ENCODE measurements around the gene RNF145. TPM values are rescaled to one million over a fixed set of nuclear protein-coding genes. Genes with fewer than 3 reads are reported as not detected.

RNF145 gene
- total RNA-seq, 4 donors from 2014 or later = 39.7 to 56.4 (median 53.1) TPM

DNA sequence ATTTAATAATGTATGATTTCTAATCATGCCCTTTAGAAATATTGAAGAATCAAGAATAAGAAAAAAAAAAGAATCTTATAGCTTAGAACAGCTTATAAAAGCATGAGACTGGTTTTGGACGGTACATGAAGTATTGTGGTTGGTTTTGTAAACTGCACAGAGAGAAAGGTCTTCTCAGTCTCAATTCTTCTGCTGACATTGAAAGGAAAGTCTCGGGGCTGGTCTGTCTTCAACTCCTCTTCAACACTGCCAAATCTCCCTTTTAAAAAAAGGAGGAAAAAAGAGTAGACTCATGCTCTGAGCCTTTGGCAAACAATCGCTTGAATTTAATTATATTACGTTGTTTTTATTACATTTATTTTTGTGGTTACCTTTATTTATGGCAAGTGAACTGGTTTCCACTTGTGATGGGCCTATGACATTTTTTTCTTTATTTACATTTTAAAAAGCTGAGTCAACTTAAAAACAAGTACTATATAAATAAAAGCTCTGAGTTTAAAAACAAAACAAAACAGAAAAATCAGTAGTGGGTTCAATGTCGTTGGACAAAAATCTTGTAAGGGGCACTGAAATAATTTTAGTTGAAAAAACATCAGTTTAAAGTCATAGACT is 76.8 kb downstream of the RNF145 start:
- DNase-seq (ENCODE audit: low spot score) (no peak), ATAC-seq (ENCODE audit: low FRiP score) (no peak)
- TF ChIP-seq, protein P1, sequence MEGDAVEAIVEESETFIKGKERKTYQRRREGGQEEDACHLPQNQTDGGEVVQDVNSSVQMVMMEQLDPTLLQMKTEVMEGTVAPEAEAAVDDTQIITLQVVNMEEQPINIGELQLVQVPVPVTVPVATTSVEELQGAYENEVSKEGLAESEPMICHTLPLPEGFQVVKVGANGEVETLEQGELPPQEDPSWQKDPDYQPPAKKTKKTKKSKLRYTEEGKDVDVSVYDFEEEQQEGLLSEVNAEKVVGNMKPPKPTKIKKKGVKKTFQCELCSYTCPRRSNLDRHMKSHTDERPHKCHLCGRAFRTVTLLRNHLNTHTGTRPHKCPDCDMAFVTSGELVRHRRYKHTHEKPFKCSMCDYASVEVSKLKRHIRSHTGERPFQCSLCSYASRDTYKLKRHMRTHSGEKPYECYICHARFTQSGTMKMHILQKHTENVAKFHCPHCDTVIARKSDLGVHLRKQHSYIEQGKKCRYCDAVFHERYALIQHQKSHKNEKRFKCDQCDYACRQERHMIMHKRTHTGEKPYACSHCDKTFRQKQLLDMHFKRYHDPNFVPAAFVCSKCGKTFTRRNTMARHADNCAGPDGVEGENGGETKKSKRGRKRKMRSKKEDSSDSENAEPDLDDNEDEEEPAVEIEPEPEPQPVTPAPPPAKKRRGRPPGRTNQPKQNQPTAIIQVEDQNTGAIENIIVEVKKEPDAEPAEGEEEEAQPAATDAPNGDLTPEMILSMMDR (IDR thresholded peaks at IDR 0.05) = no peak

DNA sequence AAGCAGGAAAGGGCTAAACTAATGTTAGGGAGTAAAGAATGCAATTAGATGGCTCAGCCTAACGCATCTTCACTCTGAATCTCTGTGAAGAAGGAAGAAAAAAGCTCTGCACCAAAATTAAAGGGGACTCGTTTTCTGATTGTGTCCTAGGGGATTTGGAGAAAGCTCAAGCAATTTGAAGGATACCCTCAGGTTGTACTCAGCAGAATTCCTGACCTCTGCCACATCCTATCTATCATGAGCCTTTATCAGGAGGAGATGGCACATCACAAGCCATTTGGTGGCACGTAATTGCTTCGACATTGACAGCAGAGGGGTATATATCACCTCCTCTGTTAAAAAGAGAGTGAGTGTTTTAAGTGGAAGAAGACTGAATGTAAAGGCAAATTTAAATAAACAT is 77.4 kb downstream of the RNF145 start:
- no peak for DNase-seq (ENCODE audit: low spot score)
- ATAC-seq (ENCODE audit: low FRiP score) = no peak
- TF ChIP-seq, protein P1 (IDR thresholded peaks at IDR 0.05) = no peak

DNA sequence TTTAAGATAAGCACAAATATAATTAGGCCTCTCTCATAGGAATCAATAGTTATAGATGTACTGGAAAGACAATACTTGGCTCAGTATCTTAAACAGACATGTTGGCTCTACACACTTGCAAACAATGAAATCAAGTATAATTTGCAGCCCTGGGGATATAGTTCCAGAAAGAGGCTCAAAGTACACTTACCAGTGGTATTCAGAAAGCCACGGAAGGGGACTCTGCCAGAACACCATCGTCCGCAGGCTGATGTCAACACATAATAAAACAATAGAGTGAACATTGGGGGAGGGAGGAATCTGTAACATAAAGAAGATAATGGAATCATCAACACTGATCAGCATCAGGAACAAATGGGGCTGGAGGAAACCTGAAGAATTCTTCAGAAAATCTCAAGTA is 78.5 kb downstream of the RNF145 start:
- DNase-seq (ENCODE audit: low spot score) (no peak), ATAC-seq (ENCODE audit: low FRiP score) (no peak)

DNA sequence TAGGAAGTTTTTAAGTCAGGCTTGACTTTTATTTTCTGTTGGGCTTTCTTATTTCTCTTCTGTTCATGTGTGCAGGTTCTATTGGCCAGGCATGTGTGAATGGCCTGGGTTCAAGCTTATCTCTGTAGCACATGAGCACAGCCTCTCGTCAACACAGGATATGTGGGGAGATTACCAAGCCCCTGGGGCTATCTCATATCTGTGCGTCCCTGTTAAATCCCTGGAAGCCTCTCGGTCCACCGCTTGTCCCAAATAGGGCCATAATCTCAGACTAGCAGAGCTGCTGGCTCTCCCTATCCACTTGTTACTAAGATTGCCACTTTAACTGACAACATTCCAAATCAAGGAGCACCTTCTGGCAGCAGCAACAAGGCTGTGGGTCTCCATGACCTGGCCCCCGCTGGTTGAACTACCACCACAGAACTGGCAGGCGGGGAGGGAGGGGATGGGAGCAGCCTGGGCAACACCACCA is 81.2 kb downstream of the RNF145 start:
- DNase-seq (ENCODE audit: low spot score) (no peak), ATAC-seq (ENCODE audit: low FRiP score) (no peak)
- TF ChIP-seq, protein P1 (IDR thresholded peaks at IDR 0.05) = no peak

More for the DNA sequence above, 78.5 kb downstream of the RNF145 start:
- TF ChIP-seq, protein P1 (IDR thresholded peaks at IDR 0.05) = no peak

DNA sequence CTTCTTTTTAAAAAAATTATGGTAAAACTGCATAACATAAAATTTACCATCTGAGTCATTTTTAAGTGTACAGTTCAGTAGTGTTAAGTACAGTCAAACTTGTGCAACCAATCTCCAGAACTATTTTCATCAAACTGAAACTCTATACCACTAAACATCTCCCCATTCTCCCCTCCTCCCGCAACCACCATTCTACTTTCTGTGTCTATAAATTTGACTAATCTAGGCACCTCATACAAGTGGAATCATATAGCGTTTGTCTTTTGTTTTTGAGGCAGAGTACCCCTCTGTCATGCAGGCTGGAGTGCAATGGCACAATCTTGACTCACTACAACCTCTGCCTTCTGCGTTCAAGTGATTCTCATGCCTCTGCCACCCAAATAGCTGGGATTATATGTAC is 85.7 kb downstream of the RNF145 start:
- no peak for DNase-seq (ENCODE audit: low spot score)
- ATAC-seq (ENCODE audit: low FRiP score) = no peak
- TF ChIP-seq, protein P1 (IDR thresholded peaks at IDR 0.05) = no peak

DNA sequence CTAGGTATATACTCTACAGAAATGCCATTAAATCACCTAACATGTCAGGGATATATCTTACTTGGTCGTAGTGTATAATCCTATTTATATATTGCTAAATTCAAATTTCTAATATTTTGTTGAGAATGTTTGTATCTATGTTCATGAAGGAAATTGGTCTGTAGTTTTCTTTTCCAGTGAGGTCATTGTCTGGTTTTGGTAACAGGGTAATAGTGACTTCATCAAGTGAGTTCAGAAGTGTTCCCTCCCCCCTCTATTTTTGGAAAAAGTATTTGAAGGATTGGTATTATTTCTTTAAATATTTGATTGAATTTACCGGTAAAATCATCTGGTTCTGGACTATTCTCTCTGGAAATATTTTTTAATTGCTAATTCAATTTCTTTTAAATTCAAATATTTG is 86.2 kb downstream of the RNF145 start:
- no peak for ATAC-seq (ENCODE audit: low FRiP score)
- TF ChIP-seq, protein P1 (IDR thresholded peaks at IDR 0.05) = no peak
- no peak for DNase-seq (ENCODE audit: low spot score)

DNA sequence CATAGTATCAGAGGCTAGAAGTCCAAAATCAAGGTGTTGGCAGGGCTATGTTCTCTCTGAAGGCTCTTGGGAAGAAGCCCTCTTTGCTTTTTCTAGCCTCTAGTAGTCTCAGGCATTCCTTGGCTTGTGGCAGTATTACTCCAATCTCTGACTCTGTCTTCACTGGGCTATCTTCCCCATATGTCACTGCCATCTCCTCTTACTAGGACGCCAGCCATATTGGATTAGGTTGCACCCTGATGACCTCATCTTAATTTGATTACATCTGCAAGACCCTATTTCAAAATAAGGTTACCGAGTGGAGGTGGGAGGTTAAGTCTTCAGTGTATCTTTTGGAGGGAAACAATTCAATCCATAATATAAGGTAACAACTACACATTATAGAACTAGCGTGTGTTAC is 88.3 kb downstream of the RNF145 start:
- DNase-seq (ENCODE audit: low spot score) (no peak), ATAC-seq (ENCODE audit: low FRiP score) (no peak)
- TF ChIP-seq, protein P1 (IDR thresholded peaks at IDR 0.05) = no peak

Data from omental fat pad (tissue), 4 donors.